Stomach (tissue), 9 donors: Measurements from ENCODE around the gene HDLBP. TPM values are rescaled to one million over a fixed set of nuclear protein-coding genes. Genes with fewer than 3 reads are reported as not detected.

ENCODE experiments used
- DNase-seq, 2 donors: peaks; one replicate each; pipeline versions ENCODE4 v3.0.0 to v3.0.0-alpha.2; 2013 to 2019
- H3K27ac ChIP-seq, 5 donors: fragments of 200-600 bp in 4 of 5; sonication (generic) in 4 of 5; one replicate each; pipeline ENCODE4 v1.5.1; 2013 to 2019; ENCODE audit warnings: mild to moderate bottlenecking in 1 of 5, moderate library complexity in 1 of 5
- H3K27me3 ChIP-seq, 3 donors: fragments of 200-600 bp; sonication (generic); one replicate each; pipeline ENCODE4 v1.5.1; 2017 to 2019; ENCODE audit warnings: mixed run types in 1 of 3
- H3K36me3 ChIP-seq, 4 donors: fragments of 200-600 bp; sonication (generic); 1 replicate in 3 of 4; 2 replicates in 1 of 4; pipeline ENCODE4 v1.5.1; 2016 to 2019
- H3K4me1 ChIP-seq, 4 donors: fragments of 200-600 bp; sonication (generic); one replicate each; pipeline ENCODE4 v1.5.1; 2016 to 2019
- H3K4me3 ChIP-seq, 4 donors: fragments of 200-600 bp; sonication (generic) in 3 of 4; one replicate each; pipeline ENCODE4 v1.5.1; 2016 to 2019; ENCODE audit warnings: mild to moderate bottlenecking in 1 of 4
- H3K9me3 ChIP-seq, 4 donors: fragments of 200-600 bp; sonication (generic); one replicate each; pipeline ENCODE4 v1.5.1; 2016 to 2019
- CTCF ChIP-seq, 7 experiments: fragments of 450-650 bp in 4 of 7; fragments of 200-600 bp in 3 of 7; sonication (generic) in 3 of 7; IDR thresholded peaks; one replicate each; pipeline ENCODE4 v1.5.1; 2016 to 2019; ENCODE audit warnings: antibody characterized with exemption in 7 of 7, control low read depth in 2 of 7, mild to moderate bottlenecking in 1 of 7
- EP300 ChIP-seq: sonication (generic); formaldehyde crosslinking; IDR thresholded peaks from one replicate; pipeline ENCODE4 v1.6.1; 2017; ENCODE audit warnings: antibody characterized with exemption
- POLR2A ChIP-seq, 4 donors: fragments of 450-650 bp; IDR thresholded peaks; one replicate each; pipeline ENCODE4 v1.6.1; 2016; ENCODE audit warnings: antibody characterized with exemption in 4 of 4, control low read depth in 2 of 4, mild to moderate bottlenecking in 1 of 4, moderate library complexity in 1 of 4
- POLR2AphosphoS5 ChIP-seq, 3 donors: sonication (generic); formaldehyde crosslinking; IDR thresholded peaks; one replicate each; pipeline ENCODE4 v1.6.1; 2016; ENCODE audit warnings: antibody characterized with exemption in 3 of 3
- WGBS, 5 donors: extraction: QIAGEN DNeasy Blood & Tissue Kit in 3 of 5; methylation state at CpG; one replicate each; pipeline versions ENCODE4 v1.1.5 to v1.1.7; 2013 to 2018; 5-methylcytosine and 5-hydroxymethylcytosine counted together
- intact Hi-C: fragments of 100-400 bp; cut with DNase I; formaldehyde crosslinking; loops from one replicate; pipeline ENCODE4 v1.15.1; 2023; ENCODE audit warnings: low total_unique reads
- polyA plus RNA-seq, 3 donors: library from polyadenylated mRNA; stranded (reverse); fragments of 200-250 nt; gene quantifications; one replicate each; pipeline ENCODE4 v1.2.3, GENCODE V29; 2013
- total RNA-seq, 5 donors: library from RNA; depleted of rRNA; stranded (reverse); fragments of >200 nt; gene quantifications; one replicate each; pipeline versions ENCODE4 v1.1.0 to v1.2.3, GENCODE V29; 2014 to 2016
- donor health status: healthy with polysubstance abuse.
- donor health status: Bipolar disorder and iron deficiency.
- donor health status: healthy.

HDLBP gene
- total and polyA plus RNA-seq, 8 donors = 171 to 752 (median 397) TPM

GRCh38 chr2:241189093-241189855 lies 126.2 kb downstream of the HDLBP start:
- DNase-seq = no peak
- H3K27ac ChIP-seq = peak overlapping the region in 3 of 5 donors; percentile 59 to 73 (median 62)
- WGBS, 5 donors = 89 to 94% (median 92%) methylated on average over 24 to 32 of the region's 32 CpGs
- peaks cover 0 to 33% (median 7%) of the 10 kb centered on the region in 4 donors for H3K4me1 ChIP-seq
- TF ChIP-seq CTCF (IDR thresholded peaks at IDR 0.05) (no peak), POLR2A (IDR thresholded peaks at IDR 0.05) (no peak), EP300 (no peak), POLR2AphosphoS5 (IDR thresholded peaks at IDR 0.05) (no peak)
- H3K9me3 ChIP-seq = no peaks in the 10 kb centered on the region
- H3K36me3 ChIP-seq = peaks cover 0 to 3% (median 0%) of the 10 kb centered on the region in 4 donors
- intact Hi-C loops = no loop called here
- H3K4me3 ChIP-seq = peak overlapping the region; percentile 6 to 34 (median 29)
- peaks cover 0 to 19% (median 0%) of the 10 kb centered on the region in 3 donors for H3K27me3 ChIP-seq

- peak; percentile 73 to 81 for DNase-seq
- intact Hi-C loops = no loop called here
- peak within 1 kb of the TSS; percentile 11 to 73 (median 62) for H3K27ac ChIP-seq
- peaks cover 0 to 11% (median 3%) of the 10 kb centered on the region in 4 donors for H3K36me3 ChIP-seq
- TF ChIP-seq POLR2AphosphoS5 (IDR thresholded peaks at IDR 0.05) = peak in 2 of 3 donors; percentile 12 to 61
- no peak for TF ChIP-seq POLR2A (IDR thresholded peaks at IDR 0.05)
- WGBS, 5 donors = 40 to 64% (median 47%) methylated on average over 5 to 21 of the region's 21 CpGs
- H3K27me3 ChIP-seq = peaks cover 0 to 19% (median 0%) of the 10 kb centered on the region in 3 donors
- H3K4me1 ChIP-seq = peaks cover 0 to 33% (median 7%) of the 10 kb centered on the region in 4 donors
- H3K4me3 ChIP-seq = peak within 1 kb of the TSS; percentile 6 to 34 (median 29)
- no peaks in the 10 kb centered on the region for H3K9me3 ChIP-seq
Measured at GRCh38 chr2:241188361-241189092, 126.9 kb downstream of the HDLBP start, which contains the start of gene ANO7. Gene ANO7 (plus strand): TSS chr2:241188677. CDS start chr2:241190064, 1,387 bp downstream.

GRCh38 chr2:241187918-241188234 lies 127.6 kb downstream of the HDLBP start:
- Histone ChIP-seq H3K9me3 (no peaks in the 10 kb centered on the region), H3K36me3 (peaks cover 5 to 17% (median 10%) of the 10 kb centered on the region in 4 donors), H3K27me3 (peaks cover 0 to 19% (median 0%) of the 10 kb centered on the region in 3 donors), H3K27ac (peak overlapping the region in 1 of 5 donors; percentile 73), H3K4me1 (peaks cover 0 to 33% (median 7%) of the 10 kb centered on the region in 4 donors), H3K4me3 (peak overlapping the region in 1 of 4 donors; percentile 34)
- no peak for DNase-seq
- WGBS, 5 donors = 28 to 61% (median 45%) methylated on average over 3 to 4 of the region's 4 CpGs
- intact Hi-C loops = no loop called here
- TF ChIP-seq CTCF (IDR thresholded peaks at IDR 0.05) (no peak), POLR2AphosphoS5 (IDR thresholded peaks at IDR 0.05) (no peak), EP300 (no peak), POLR2A (IDR thresholded peaks at IDR 0.05) (no peak)

- no peak overlapping the region for H3K4me3 ChIP-seq
- H3K27me3 ChIP-seq = peaks cover 0 to 19% (median 0%) of the 10 kb centered on the region in 3 donors
- WGBS, 5 donors = 49 to 65% (median 53%) methylated on average over 11 to 14 of the region's 14 CpGs
- H3K9me3 ChIP-seq = no peaks in the 10 kb centered on the region
- intact Hi-C loops = no loop called here
- no peak for DNase-seq
- no peak overlapping the region for H3K27ac ChIP-seq
- TF ChIP-seq CTCF (IDR thresholded peaks at IDR 0.05) (no peak), POLR2AphosphoS5 (IDR thresholded peaks at IDR 0.05) (no peak), POLR2A (IDR thresholded peaks at IDR 0.05) (no peak)
- H3K4me1 ChIP-seq = peaks cover 0 to 33% (median 7%) of the 10 kb centered on the region in 4 donors
- H3K36me3 ChIP-seq = peaks cover 6 to 23% (median 15%) of the 10 kb centered on the region in 4 donors
Measured at GRCh38 chr2:241187101-241187917, 128.2 kb downstream of the HDLBP start.
